ENCODE measurements around the gene SFMBT1.

SFMBT1 gene

GRCh38 chr3:52857133-52857532, 188.7 kb downstream of the SFMBT1 start:
- no peak overlapping the region for H3K27ac ChIP-seq
- no peak overlapping the region for H3K4me3 ChIP-seq (ENCODE audit: low read depth, low read length)

DNA sequence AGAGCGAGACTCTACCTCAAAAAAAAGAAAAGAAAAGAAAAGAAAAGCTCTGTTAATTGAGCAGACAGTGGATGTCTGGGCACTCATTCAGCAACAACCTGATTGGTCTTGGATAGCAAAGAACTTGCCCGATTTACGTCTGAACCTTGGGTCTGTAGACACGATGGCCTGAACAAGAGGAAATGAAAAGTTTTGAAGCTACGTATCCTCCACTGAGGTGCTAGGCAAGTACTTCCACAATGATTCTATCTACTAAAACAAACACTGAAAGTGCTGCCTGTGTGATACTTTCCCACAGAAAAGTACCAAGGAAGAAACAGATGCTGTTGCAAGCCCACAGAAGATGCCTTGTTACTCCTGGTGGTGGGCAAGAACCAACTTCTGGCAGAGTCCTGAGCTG, 189.2 kb downstream of the SFMBT1 start:
- no peak overlapping the region for H3K27ac ChIP-seq
- no peak for DNase-seq
- H3K27me3 ChIP-seq (replicated peaks): no peaks in the 10 kb centered on the region
- peaks cover under 1% of the 10 kb centered on the region for H3K36me3 ChIP-seq (replicated peaks)
- in situ Hi-C loops (cut with HindIII; ENCODE audit: low pct_ligation_motif_present, low sequenced_read_pairs): no loop called here
- H3K4me3 ChIP-seq (ENCODE audit: low read depth, low read length): no peak overlapping the region
- no peak for TF ChIP-seq CTCF (IDR thresholded peaks at IDR 0.05; ENCODE audit: low read depth, low read length, missing control alignments)

More at GRCh38 chr3:52857133-52857532, 188.7 kb downstream of the SFMBT1 start:
- DNase-seq: no peak
- no peaks in the 10 kb centered on the region for H3K36me3 ChIP-seq (replicated peaks)
- TF ChIP-seq CTCF (IDR thresholded peaks at IDR 0.05; ENCODE audit: low read depth, low read length, missing control alignments): no peak
- H3K27me3 ChIP-seq (replicated peaks): no peaks in the 10 kb centered on the region
- in situ Hi-C loops (cut with HindIII; ENCODE audit: low pct_ligation_motif_present, low sequenced_read_pairs): no loop called here

DNA sequence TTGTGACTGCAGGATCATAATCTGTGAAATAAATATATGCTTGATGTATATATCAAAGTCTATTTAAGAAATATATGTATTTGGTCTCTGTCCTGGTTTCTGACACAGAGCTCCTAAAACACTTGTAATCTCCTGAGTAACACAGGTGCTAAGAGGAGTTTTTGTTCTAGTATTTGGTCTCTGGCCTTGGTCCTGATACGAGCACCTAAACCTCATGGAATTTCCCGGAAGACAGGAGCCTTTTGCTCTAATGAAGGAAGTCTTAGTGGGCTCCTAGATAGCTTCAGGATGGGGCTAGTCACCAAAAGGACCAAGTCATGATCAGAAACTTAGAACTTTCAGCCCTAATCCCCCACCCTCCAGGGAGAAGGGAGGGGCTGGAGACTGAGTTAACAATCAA, 191.9 kb downstream of the SFMBT1 start:
- Histone ChIP-seq H3K27ac (no peak overlapping the region), H3K4me3 (ENCODE audit: low read depth, low read length) (no peak overlapping the region), H3K27me3 (replicated peaks) (no peaks in the 10 kb centered on the region), H3K36me3 (replicated peaks) (peaks cover 13% of the 10 kb centered on the region)
- TF ChIP-seq CTCF (IDR thresholded peaks at IDR 0.05; ENCODE audit: low read depth, low read length, missing control alignments): no peak
- in situ Hi-C loops (cut with HindIII; ENCODE audit: low pct_ligation_motif_present, low sequenced_read_pairs): no loop called here
- no peak for DNase-seq
